GM12878 (cell line): ENCODE data around the gene MEAK7. TPM values are rescaled to one million over a fixed set of nuclear protein-coding genes. Genes with fewer than 3 reads are reported as not detected.

Source experiments
- ATAC-seq: fragments of 200-7000 bp; cut with Tn5 transposase; 3 replicates; pipeline ENCODE4 v1.9.1; 2020; ENCODE audit warnings: mild to moderate bottlenecking, moderate library complexity
- BruUV-seq: library from RNA; stranded (reverse); fragments of 400-500 nt; replicated peaks from 2 replicates; lab custom pipeline; 2021; lab: Mats Ljungman, UMichigan
- CTCF ChIA-PET: fragments of 300-600 bp; sonication (Branson Sonifier 250); formaldehyde crosslinking; extraction: SDS; loops from one replicate; lab custom pipeline; 2021; ENCODE audit warnings: inconsistent platforms; lab: Yijun Ruan, JAX
- POLR2A ChIA-PET: fragments of 350-600 bp; formaldehyde crosslinking; extraction: SDS; loops from one replicate; lab custom pipeline; 2021; ENCODE audit warnings: inconsistent platforms; lab: Charles Lee
- RAD21 ChIA-PET: fragments of 300-600 bp; sonication (Branson Sonifier 250); formaldehyde crosslinking; loops from one replicate; lab custom pipeline; 2023; ENCODE audit warnings: antibody characterized with exemption; ENCODE audit not compliant: unreplicated experiment; lab: Charles Lee
- SMC1A ChIA-PET: fragments of 300-600 bp; sonication (Branson Sonifier 250); formaldehyde crosslinking; loops from one replicate; lab custom pipeline; 2023; ENCODE audit not compliant: unreplicated experiment, uncharacterized antibody; lab: Charles Lee
- DNase-seq: peaks from one replicate; pipeline ENCODE4 v3.0.0-alpha.2; 2011; ENCODE audit warnings: low read depth, low spot score
- FAIRE-seq: peaks from 3 replicates; lab custom pipeline; 2011; peaks lifted over from hg19 to GRCh38; lab: Jason Lieb, UNC
- H2AFZ ChIP-seq: 2 replicates; pipeline ENCODE4 v1.6.0; 2011; ENCODE audit warnings: low read depth, low read length, control low read depth; ENCODE audit not compliant: control insufficient read depth
- H3K27ac ChIP-seq: 2 replicates; pipeline ENCODE4 v1.5.1; 2011; ENCODE audit warnings: control low read depth; ENCODE audit not compliant: control insufficient read depth, insufficient read depth
- H3K27me3 ChIP-seq, 2 experiments: replicated peaks in 1 of 2; 2 replicates each; pipeline versions ENCODE4 v1.6.0 to v1.6.1; 2011; ENCODE audit warnings: low read length in 1 of 2; ENCODE audit not compliant: control insufficient read depth in 2 of 2, insufficient read depth in 2 of 2
- H3K36me3 ChIP-seq, 2 experiments: 2 replicates each; pipeline ENCODE4 v1.5.1; 2011; ENCODE audit warnings: low read length in 1 of 2; ENCODE audit not compliant: control insufficient read depth in 2 of 2, insufficient read depth in 2 of 2
- H3K4me1 ChIP-seq: 2 replicates; pipeline ENCODE4 v1.6.1; 2011; ENCODE audit warnings: mild to moderate bottlenecking, low read length, moderate library complexity, mixed read lengths; ENCODE audit not compliant: control insufficient read depth, insufficient read depth
- H3K4me2 ChIP-seq: 2 replicates; pipeline ENCODE4 v1.6.0; 2011; ENCODE audit warnings: control low read depth; ENCODE audit not compliant: control insufficient read depth, insufficient read depth
- H3K4me3 ChIP-seq: fragments of 200-600 bp; sonication (generic); 2 replicates; pipeline ENCODE4 v1.5.1; 2016
- H3K79me2 ChIP-seq: 2 replicates; pipeline ENCODE4 v1.6.0; 2011; ENCODE audit warnings: low read length; ENCODE audit not compliant: control insufficient read depth, insufficient read depth
- H3K9ac ChIP-seq: 2 replicates; pipeline ENCODE4 v1.8.0; 2011; ENCODE audit warnings: low read length, control low read depth, mixed read lengths; ENCODE audit not compliant: control insufficient read depth, insufficient read depth
- H3K9me3 ChIP-seq: replicated peaks from 3 replicates; pipeline ENCODE4 v1.5.1; 2011; ENCODE audit warnings: mild to moderate bottlenecking, low read length; ENCODE audit not compliant: control insufficient read depth, insufficient read depth
- H4K20me1 ChIP-seq: 2 replicates; pipeline ENCODE4 v1.6.0; 2011; ENCODE audit not compliant: control insufficient read depth, insufficient read depth
- BRCA1 ChIP-seq: IDR thresholded peaks from 2 replicates; pipeline ENCODE4 v1.6.1; 2011; ENCODE audit warnings: low read depth, low read length, improper control_type of control experiment
- CREM ChIP-seq: IDR thresholded peaks from 2 replicates; pipeline ENCODE4 v1.6.1; 2014; ENCODE audit warnings: antibody characterized with exemption, low read depth
- IRF4 ChIP-seq: IDR thresholded peaks from 2 replicates; pipeline ENCODE4 v1.6.1; 2011; ENCODE audit warnings: low read depth, low read length
- JUND ChIP-seq: IDR thresholded peaks from 2 replicates; pipeline ENCODE4 v1.6.1; 2012; ENCODE audit warnings: low read depth, mild to moderate bottlenecking, low read length, improper control_type of control experiment, moderate library complexity
- MEF2A ChIP-seq: IDR thresholded peaks from 2 replicates; pipeline ENCODE4 v1.6.1; 2011; ENCODE audit warnings: low read depth, mild to moderate bottlenecking, low read length, moderate library complexity; ENCODE audit not compliant: insufficient read depth
- MYB ChIP-seq: fragments of 150-350 bp; IDR thresholded peaks from 2 replicates; pipeline ENCODE4 v1.6.1; 2014; ENCODE audit warnings: mild to moderate bottlenecking, low read depth, low read length, borderline replicate concordance
- NFYA ChIP-seq: IDR thresholded peaks from 2 replicates; pipeline ENCODE4 v1.6.1; 2011; ENCODE audit warnings: low read depth, mild to moderate bottlenecking, low read length, improper control_type of control experiment, borderline replicate concordance
- RFX5 ChIP-seq: IDR thresholded peaks from 2 replicates; pipeline ENCODE4 v1.6.1; 2011; ENCODE audit warnings: low read depth, low read length, improper control_type of control experiment
- SIX5 ChIP-seq: IDR thresholded peaks from 2 replicates; pipeline ENCODE4 v1.6.1; 2011; ENCODE audit warnings: mild to moderate bottlenecking, low read depth, low read length, moderate library complexity; ENCODE audit not compliant: severe bottlenecking
- SPI1 ChIP-seq: IDR thresholded peaks from 2 replicates; pipeline ENCODE4 v1.6.1; 2011; ENCODE audit warnings: low read depth, mild to moderate bottlenecking, low read length, moderate library complexity, borderline replicate concordance; ENCODE audit not compliant: insufficient read depth
- STAT1 ChIP-seq: fragments of 450-650 bp; conservative IDR thresholded peaks from 2 replicates; pipeline ENCODE4 v1.6.1; 2014; ENCODE audit warnings: antibody characterized with exemption, mild to moderate bottlenecking
- TBL1XR1 ChIP-seq: IDR thresholded peaks from 2 replicates; pipeline ENCODE4 v1.6.1; 2012; ENCODE audit warnings: low read depth, low read length, improper control_type of control experiment
- ZNF274 ChIP-seq: IDR thresholded peaks from one replicate; pipeline ENCODE4 v1.8.0; 2011; ENCODE audit not compliant: insufficient read length, insufficient read depth
- WGBS: methylation state at CpG from one replicate; pipeline ENCODE4 v1.1.6; 2016; ENCODE audit warnings: low lambda C conversion rate; ENCODE audit not compliant: insufficient replicate concordance, insufficient coverage; ENCODE audit errors: missing lambda C conversion rate; 5-methylcytosine and 5-hydroxymethylcytosine counted together
- in situ Hi-C: fragments of 300-500 bp; cut with MboI; formaldehyde crosslinking; loops from 9 replicates; pipeline ENCODE4 v1.14.3; 2018; ENCODE audit warnings: mixed read lengths
- intact Hi-C: fragments of 100-400 bp; cut with micrococcal nuclease; formaldehyde crosslinking; loops from one replicate; pipeline ENCODE4 v1.14.2; 2022; ENCODE audit not compliant: unreplicated experiment
- polyA plus RNA-seq, 11 experiments: library from polyadenylated mRNA; depleted of rRNA in 4 of 11; unstranded in 6 of 11; stranded (reverse) in 5 of 11; fragments of >200 nt; fragmentation: Nextera tagmentation in 4 of 11; fragmentation: Illumina TruSeq in 1 of 11; extraction: Ambion mirVana in 4 of 11; extraction: Trizol in 1 of 11; gene quantifications; 1 replicate in 1 of 11; 2 replicates in 10 of 11; pipeline versions ENCODE4 v1.2.1 to v1.2.3, GENCODE V29; 2011 to 2016; ENCODE audit warnings: inconsistent platforms in 2 of 11, missing spikeins in 2 of 11, low read depth in 1 of 11
- total RNA-seq, 4 experiments: library from RNA; depleted of rRNA in 3 of 4; stranded (reverse); fragments of >200 nt in 3 of 4; fragmentation: Illumina TruSeq in 1 of 4; extraction: Trizol in 1 of 4; gene quantifications; 2 replicates each; pipeline versions ENCODE4 v1.2.1 to v1.2.3, GENCODE V29; 2013 to 2021
- TF ChIP-seq, protein P1 (sequence below): IDR thresholded peaks from 2 replicates; pipeline ENCODE4 v1.6.1; 2011; ENCODE audit warnings: borderline replicate concordance, low read depth, mild to moderate bottlenecking, moderate library complexity, mixed read lengths, low read length; ENCODE audit not compliant: insufficient read depth; ENCODE audit errors: extremely low read length
- TF ChIP-seq, protein P2 (sequence below): IDR thresholded peaks from 2 replicates; pipeline ENCODE4 v1.6.1; 2012; ENCODE audit warnings: low read depth, low read length, improper control_type of control experiment
- TF ChIP-seq, protein P3 (sequence below): fragments of 150-350 bp; IDR thresholded peaks from 2 replicates; pipeline ENCODE4 v1.6.1; 2014; ENCODE audit warnings: mild to moderate bottlenecking, low read depth, low read length
- TF ChIP-seq, protein P4 (sequence below): fragments of 450-650 bp; IDR thresholded peaks from 2 replicates; pipeline ENCODE4 v1.6.1; 2016; ENCODE audit warnings: mild to moderate bottlenecking

The MEAK7 gene
- total and polyA plus RNA-seq, 10 of the 15 experiments (the other 5 are each of a cell fraction or from before 2014, with no cell fraction given): 1.4 to 11.9 (median 6.4) TPM

DNA sequence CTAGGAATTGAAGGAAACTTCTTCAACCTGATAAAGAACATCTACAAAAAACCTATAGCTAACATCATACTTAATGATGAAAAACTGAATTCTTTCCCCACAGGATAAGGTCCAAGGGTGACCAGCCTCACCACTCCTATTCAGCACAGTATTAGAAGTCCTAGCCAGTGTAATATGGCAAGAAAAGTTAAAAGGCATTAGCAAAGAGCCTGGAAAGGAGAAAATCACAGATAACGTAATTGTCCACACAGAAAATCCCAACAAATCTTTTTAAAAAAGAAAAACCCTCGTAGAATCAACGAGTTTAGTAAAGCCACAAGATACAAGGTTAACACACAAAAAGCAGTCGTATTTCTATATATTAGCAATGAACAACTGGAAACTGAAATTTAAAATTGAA is 37.8 kb downstream of the MEAK7 start:
- POLR2A ChIA-PET: no interaction called here
- ATAC-seq (no peak), FAIRE-seq (no peak), DNase-seq (no peak)
- H3K4me1 ChIP-seq: no peaks in the 10 kb centered on the region
- H3K27me3 ChIP-seq: no peaks in the 10 kb centered on the region
- no peak overlapping the region for H3K4me3 ChIP-seq
- no TSS peak for BruUV-seq
- no peak overlapping the region for H3K4me2 ChIP-seq
- no peaks in the 10 kb centered on the region for H4K20me1 ChIP-seq
- SMC1A ChIA-PET: no interaction called here
- no peak overlapping the region for H2AFZ ChIP-seq
- RAD21 ChIA-PET: no interaction called here
- WGBS: 26% methylated on average over 4 of the region's 4 CpGs
- H3K79me2 ChIP-seq: no peaks in the 10 kb centered on the region
- no peak overlapping the region for H3K9ac ChIP-seq
- TF ChIP-seq IRF4 (no peak), JUND (no peak), SPI1 (no peak), SIX5 (no peak), TBL1XR1 (no peak), STAT1 (no peak), ZNF274 (no peak), BRCA1 (no peak), MEF2A (no peak), MYB (no peak), RFX5 (no peak), CREM (no peak), NFYA (no peak)
- TF ChIP-seq, protein P1, sequence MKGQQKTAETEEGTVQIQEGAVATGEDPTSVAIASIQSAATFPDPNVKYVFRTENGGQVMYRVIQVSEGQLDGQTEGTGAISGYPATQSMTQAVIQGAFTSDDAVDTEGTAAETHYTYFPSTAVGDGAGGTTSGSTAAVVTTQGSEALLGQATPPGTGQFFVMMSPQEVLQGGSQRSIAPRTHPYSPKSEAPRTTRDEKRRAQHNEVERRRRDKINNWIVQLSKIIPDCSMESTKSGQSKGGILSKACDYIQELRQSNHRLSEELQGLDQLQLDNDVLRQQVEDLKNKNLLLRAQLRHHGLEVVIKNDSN: no peak
- TF ChIP-seq, protein P2, sequence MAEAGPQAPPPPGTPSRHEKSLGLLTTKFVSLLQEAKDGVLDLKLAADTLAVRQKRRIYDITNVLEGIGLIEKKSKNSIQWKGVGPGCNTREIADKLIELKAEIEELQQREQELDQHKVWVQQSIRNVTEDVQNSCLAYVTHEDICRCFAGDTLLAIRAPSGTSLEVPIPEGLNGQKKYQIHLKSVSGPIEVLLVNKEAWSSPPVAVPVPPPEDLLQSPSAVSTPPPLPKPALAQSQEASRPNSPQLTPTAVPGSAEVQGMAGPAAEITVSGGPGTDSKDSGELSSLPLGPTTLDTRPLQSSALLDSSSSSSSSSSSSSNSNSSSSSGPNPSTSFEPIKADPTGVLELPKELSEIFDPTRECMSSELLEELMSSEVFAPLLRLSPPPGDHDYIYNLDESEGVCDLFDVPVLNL: no peak
- TF ChIP-seq, protein P3, sequence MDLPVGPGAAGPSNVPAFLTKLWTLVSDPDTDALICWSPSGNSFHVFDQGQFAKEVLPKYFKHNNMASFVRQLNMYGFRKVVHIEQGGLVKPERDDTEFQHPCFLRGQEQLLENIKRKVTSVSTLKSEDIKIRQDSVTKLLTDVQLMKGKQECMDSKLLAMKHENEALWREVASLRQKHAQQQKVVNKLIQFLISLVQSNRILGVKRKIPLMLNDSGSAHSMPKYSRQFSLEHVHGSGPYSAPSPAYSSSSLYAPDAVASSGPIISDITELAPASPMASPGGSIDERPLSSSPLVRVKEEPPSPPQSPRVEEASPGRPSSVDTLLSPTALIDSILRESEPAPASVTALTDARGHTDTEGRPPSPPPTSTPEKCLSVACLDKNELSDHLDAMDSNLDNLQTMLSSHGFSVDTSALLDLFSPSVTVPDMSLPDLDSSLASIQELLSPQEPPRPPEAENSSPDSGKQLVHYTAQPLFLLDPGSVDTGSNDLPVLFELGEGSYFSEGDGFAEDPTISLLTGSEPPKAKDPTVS: no peak
- TF ChIP-seq, protein P4, sequence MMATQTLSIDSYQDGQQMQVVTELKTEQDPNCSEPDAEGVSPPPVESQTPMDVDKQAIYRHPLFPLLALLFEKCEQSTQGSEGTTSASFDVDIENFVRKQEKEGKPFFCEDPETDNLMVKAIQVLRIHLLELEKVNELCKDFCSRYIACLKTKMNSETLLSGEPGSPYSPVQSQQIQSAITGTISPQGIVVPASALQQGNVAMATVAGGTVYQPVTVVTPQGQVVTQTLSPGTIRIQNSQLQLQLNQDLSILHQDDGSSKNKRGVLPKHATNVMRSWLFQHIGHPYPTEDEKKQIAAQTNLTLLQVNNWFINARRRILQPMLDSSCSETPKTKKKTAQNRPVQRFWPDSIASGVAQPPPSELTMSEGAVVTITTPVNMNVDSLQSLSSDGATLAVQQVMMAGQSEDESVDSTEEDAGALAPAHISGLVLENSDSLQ: no peak
- peaks cover 3% of the 10 kb centered on the region; the same call in 1 of the 3 replicates for H3K9me3 ChIP-seq
- H3K27ac ChIP-seq: no peak overlapping the region
- CTCF ChIA-PET: no interaction called here
- intact Hi-C loops (no loop called here), in situ Hi-C loops (no loop called here)
- H3K36me3 ChIP-seq: no peaks in the 10 kb centered on the region
